Measurements from ENCODE around the gene WT1.

DNA sequence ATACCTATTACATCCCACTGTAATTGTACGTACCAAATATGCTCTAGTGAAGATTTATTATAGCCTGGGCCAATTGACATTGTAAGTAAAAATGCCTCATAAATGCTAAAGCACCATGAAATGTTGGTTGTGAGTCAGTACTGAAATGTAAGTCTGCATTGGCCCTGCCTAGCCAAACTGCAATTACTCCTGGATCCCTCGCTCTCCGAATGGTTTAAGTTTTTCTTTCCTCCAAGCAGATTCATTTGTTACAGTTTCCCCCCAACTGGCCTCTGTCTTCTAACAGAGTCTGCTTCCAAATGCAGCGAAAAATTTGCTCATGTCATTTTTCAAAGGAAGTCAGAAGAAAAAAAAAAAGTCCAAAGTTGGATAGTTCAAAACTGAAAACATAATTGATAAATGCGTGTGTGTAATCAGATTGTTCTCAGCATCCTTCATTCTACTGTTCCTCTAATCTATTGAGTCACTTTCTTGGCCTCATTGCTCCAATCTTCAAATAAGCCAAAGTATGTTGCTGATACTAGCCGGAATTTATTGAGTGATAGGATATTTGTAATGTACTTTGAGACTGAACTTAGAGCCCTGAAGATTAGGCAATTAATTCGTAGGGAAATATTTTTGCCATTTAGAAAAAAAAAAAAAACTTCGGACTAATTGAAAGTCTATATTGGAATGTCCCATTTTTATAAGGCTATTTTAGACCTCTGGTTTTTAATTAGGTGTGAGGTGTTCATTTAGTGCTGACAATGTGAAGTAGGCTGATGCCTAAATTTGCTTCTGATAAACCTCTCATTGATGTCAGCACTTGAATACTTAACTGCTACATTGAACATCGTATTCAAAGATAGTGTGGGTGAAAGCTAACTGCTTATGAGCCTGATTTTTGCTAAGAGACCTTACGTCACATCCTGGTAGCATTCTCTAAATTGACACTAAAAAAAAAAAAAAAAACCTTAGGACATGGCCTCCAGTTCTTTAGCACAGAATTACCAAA, 93.4 kb downstream of the WT1 start:
- TF ChIP-seq CTCF (tag by site-specific recombination; IDR thresholded peaks at IDR 0.05) = no peak
- TF ChIP-seq KLF1 (tag by site-specific recombination; IDR thresholded peaks at IDR 0.05) = no peak
- no peak for TF ChIP-seq ZNF513 (tag by site-specific recombination; IDR thresholded peaks at IDR 0.05)
- no peak for TF ChIP-seq ZNF121 (tag by site-specific recombination; IDR thresholded peaks at IDR 0.05)
- TF ChIP-seq, protein P1, sequence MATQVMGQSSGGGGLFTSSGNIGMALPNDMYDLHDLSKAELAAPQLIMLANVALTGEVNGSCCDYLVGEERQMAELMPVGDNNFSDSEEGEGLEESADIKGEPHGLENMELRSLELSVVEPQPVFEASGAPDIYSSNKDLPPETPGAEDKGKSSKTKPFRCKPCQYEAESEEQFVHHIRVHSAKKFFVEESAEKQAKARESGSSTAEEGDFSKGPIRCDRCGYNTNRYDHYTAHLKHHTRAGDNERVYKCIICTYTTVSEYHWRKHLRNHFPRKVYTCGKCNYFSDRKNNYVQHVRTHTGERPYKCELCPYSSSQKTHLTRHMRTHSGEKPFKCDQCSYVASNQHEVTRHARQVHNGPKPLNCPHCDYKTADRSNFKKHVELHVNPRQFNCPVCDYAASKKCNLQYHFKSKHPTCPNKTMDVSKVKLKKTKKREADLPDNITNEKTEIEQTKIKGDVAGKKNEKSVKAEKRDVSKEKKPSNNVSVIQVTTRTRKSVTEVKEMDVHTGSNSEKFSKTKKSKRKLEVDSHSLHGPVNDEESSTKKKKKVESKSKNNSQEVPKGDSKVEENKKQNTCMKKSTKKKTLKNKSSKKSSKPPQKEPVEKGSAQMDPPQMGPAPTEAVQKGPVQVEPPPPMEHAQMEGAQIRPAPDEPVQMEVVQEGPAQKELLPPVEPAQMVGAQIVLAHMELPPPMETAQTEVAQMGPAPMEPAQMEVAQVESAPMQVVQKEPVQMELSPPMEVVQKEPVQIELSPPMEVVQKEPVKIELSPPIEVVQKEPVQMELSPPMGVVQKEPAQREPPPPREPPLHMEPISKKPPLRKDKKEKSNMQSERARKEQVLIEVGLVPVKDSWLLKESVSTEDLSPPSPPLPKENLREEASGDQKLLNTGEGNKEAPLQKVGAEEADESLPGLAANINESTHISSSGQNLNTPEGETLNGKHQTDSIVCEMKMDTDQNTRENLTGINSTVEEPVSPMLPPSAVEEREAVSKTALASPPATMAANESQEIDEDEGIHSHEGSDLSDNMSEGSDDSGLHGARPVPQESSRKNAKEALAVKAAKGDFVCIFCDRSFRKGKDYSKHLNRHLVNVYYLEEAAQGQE (tag by site-specific recombination; IDR thresholded peaks at IDR 0.05) = no peak
- no peak for TF ChIP-seq ZNF175 (tag by site-specific recombination; IDR thresholded peaks at IDR 0.05)
- no peak for TF ChIP-seq ZNF660 (tag by site-specific recombination; IDR thresholded peaks at IDR 0.05)
- TF ChIP-seq ZBTB8A (tag by site-specific recombination; IDR thresholded peaks at IDR 0.05) = no peak
- TF ChIP-seq MZF1 (tag by site-specific recombination; IDR thresholded peaks at IDR 0.05; ENCODE audit: borderline replicate concordance) = no peak
- no peak for TF ChIP-seq ATF2 (tag by site-specific recombination; IDR thresholded peaks at IDR 0.05; ENCODE audit: low read depth)
- no peak for TF ChIP-seq ZBTB7A (tag by site-specific recombination; IDR thresholded peaks at IDR 0.05; ENCODE audit: low read depth)
- TF ChIP-seq KLF16 (tag by site-specific recombination; IDR thresholded peaks at IDR 0.05) = no peak
- TF ChIP-seq EGR2 (tag by site-specific recombination; IDR thresholded peaks at IDR 0.05; ENCODE audit: low read depth) = no peak
- no peak for TF ChIP-seq YY1 (tag by site-specific recombination; IDR thresholded peaks at IDR 0.05)

All from HEK293 (cell line).